ENCODE results near the gene NEK2. TPM values are rescaled to one million over a fixed set of nuclear protein-coding genes. Genes with fewer than 3 reads are reported as not detected.
A peak's percentile ranks its signal among the peaks of the same experiment; 100 is the strongest.

NEK2 gene
- total RNA-seq, 1 donor from 2014 or later = 0.26 TPM

DNA sequence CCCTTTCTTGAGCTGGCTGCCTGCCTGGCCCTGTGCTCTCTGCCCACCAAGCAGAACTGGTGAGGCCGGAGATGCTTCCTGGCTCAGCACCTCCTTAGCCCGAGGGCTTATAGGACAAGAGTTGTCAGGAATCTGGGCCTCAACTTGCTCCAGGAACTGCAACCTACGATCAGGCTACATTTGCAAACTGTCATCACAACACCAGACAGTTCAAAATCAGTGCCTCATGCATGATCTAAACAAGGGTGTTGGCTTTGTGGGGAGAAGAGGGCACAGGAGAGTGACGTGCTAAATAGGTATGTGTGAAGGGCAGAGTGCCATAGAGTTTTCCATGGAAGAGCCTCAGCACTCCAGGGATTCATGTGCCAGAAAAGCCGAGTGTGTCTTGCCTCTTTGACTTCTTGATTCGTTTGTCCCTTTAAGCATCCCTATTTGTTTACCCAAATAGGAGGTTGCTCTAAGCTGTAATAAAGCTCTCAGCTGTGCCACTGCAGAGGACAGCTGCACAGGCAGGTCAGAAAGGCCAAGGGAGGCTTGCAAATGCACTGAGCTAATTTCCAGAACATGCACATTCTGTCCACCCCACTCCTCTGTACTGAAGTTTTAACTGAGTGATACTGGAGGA is 30.2 kb upstream of the NEK2 start:
- TF ChIP-seq, protein P1, sequence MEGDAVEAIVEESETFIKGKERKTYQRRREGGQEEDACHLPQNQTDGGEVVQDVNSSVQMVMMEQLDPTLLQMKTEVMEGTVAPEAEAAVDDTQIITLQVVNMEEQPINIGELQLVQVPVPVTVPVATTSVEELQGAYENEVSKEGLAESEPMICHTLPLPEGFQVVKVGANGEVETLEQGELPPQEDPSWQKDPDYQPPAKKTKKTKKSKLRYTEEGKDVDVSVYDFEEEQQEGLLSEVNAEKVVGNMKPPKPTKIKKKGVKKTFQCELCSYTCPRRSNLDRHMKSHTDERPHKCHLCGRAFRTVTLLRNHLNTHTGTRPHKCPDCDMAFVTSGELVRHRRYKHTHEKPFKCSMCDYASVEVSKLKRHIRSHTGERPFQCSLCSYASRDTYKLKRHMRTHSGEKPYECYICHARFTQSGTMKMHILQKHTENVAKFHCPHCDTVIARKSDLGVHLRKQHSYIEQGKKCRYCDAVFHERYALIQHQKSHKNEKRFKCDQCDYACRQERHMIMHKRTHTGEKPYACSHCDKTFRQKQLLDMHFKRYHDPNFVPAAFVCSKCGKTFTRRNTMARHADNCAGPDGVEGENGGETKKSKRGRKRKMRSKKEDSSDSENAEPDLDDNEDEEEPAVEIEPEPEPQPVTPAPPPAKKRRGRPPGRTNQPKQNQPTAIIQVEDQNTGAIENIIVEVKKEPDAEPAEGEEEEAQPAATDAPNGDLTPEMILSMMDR (IDR thresholded peaks at IDR 0.05; ENCODE audit: insufficient read depth, low read length, severe bottlenecking) = no peak
- H3K27me3 ChIP-seq (ENCODE audit: control insufficient read depth, insufficient read depth, low read length) = no peaks in the 10 kb centered on the region
- H3K4me3 ChIP-seq (ENCODE audit: low read depth, low read length) = no peak overlapping the region
- peak; percentile 97 for DNase-seq (ENCODE audit: low read depth)
- no peaks in the 10 kb centered on the region for H3K36me3 ChIP-seq (ENCODE audit: control insufficient read depth, insufficient read depth, low read length)
- FAIRE-seq = peak; percentile 95

DNA sequence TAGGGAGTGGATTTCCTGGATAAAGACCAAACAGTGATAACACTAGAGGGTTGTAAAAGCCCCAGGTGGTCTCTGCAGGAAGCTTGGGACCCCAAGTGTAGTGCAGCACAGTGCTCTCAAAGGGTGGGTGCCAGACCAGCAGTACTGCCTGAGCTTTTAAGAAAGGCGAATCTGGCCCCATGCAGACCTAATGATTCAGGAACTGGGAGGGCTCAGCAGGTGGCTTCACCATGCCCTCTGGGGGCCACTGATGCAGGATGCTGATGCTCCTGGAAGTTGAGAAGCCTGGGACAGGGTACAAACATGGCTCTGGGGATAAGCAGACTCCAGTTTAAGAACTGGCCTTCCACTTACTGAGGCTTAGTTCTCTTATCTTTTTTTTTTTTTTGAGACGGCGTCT is 29.1 kb upstream of the NEK2 start:
- no peaks in the 10 kb centered on the region for H3K36me3 ChIP-seq (ENCODE audit: control insufficient read depth, insufficient read depth, low read length)
- TF ChIP-seq, protein P1 (IDR thresholded peaks at IDR 0.05; ENCODE audit: insufficient read depth, low read length, severe bottlenecking) = no peak
- no peak overlapping the region for H3K4me3 ChIP-seq (ENCODE audit: low read depth, low read length)
- DNase-seq (ENCODE audit: low read depth) (no peak), FAIRE-seq (no peak)
- no peaks in the 10 kb centered on the region for H3K27me3 ChIP-seq (ENCODE audit: control insufficient read depth, insufficient read depth, low read length)

DNA sequence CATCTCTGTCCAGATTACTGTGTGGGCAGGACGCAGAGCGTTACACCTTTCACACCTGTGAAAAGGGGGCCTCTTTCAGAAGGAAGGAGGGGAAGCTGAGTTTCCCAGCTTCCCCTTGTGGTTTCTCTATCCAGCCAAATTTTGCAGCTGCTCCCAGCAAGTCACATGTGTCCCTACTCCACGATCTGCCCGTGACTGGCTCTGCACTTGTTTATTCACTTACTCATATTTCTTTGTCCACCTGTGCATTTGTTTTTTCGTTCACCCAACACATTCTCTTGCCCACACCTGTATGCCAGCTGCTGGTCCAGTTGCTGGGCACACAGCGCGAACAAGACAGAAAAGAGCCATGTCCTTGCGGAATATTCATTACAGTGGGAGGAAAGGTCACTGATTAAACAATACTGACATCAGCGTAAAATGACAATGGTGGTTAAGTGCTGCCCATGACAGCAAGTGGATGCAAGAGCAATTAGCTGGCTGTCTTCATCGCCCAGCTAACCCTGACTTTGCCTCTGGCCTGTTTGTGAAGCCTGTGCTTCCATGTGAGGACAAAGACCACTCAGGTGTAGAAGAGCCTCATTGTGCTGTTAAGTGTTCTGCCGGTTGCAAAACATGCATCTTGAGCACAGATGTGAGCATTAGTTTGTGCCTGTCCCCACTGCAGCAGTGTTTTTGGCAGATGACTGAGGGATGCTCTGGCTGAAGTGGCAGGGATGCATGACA is 28.6 kb upstream of the NEK2 start:
- TF ChIP-seq, protein P1 (IDR thresholded peaks at IDR 0.05; ENCODE audit: insufficient read depth, low read length, severe bottlenecking) = no peak
- FAIRE-seq (no peak), DNase-seq (ENCODE audit: low read depth) (no peak)
- H3K27me3 ChIP-seq (ENCODE audit: control insufficient read depth, insufficient read depth, low read length) = no peaks in the 10 kb centered on the region
- H3K36me3 ChIP-seq (ENCODE audit: control insufficient read depth, insufficient read depth, low read length) = no peaks in the 10 kb centered on the region
- H3K4me3 ChIP-seq (ENCODE audit: low read depth, low read length) = no peak overlapping the region

DNA sequence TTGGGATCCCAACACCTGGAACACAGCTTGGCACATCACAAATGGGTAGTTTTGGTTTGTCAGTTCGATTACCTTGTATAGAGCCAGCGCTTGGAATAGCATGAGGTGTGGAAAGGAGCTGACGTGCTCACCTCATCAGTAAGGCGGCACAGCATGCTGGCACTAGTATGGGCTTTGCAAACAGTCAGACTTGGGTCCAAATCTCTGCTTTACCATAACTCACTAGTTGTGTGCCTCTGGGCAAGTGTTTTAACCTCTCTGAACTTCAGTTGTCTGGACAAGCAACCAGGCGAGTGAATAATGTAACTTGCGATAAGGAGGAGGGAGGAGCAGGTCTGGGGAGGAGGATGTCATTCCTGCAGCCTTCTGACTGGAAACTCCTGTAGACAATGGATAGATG is 26.3 kb upstream of the NEK2 start:
- DNase-seq (ENCODE audit: low read depth) (peak; percentile 93), FAIRE-seq (peak; percentile 7)
- H3K36me3 ChIP-seq (ENCODE audit: control insufficient read depth, insufficient read depth, low read length) = no peaks in the 10 kb centered on the region

DNA sequence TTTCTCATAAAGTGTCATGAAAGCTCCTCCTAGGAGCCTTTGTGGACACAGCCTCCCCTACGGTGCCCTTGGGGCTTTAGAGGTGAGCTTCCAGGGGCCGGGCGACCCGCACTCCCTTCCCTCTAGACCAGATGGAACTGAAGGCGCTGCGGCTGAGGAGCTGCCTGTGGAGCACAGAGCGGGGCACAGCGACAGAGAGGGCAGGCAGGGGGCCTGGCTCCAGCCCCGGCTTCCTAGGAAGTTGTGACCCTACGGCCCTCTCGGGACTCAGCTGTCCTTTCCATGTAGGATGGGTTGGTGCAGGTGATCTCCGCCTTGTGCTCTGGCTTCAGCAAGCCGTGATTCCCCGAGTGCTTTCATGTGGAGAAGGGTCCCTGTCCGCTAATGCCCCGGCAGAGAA is 23.6 kb upstream of the NEK2 start:
- FAIRE-seq = no peak

More for the DNA sequence above, 26.3 kb upstream of the NEK2 start:
- H3K27me3 ChIP-seq (ENCODE audit: control insufficient read depth, insufficient read depth, low read length) = no peaks in the 10 kb centered on the region
- no peak overlapping the region for H3K4me3 ChIP-seq (ENCODE audit: low read depth, low read length)
- TF ChIP-seq, protein P1 (IDR thresholded peaks at IDR 0.05; ENCODE audit: insufficient read depth, low read length, severe bottlenecking) = no peak

More for the DNA sequence above, 23.6 kb upstream of the NEK2 start:
- DNase-seq (ENCODE audit: low read depth) = no peak
- Histone ChIP-seq H3K27me3 (ENCODE audit: control insufficient read depth, insufficient read depth, low read length) (no peaks in the 10 kb centered on the region), H3K4me3 (ENCODE audit: low read depth, low read length) (no peak overlapping the region), H3K36me3 (ENCODE audit: control insufficient read depth, insufficient read depth, low read length) (no peaks in the 10 kb centered on the region)
- TF ChIP-seq, protein P1 (IDR thresholded peaks at IDR 0.05; ENCODE audit: insufficient read depth, low read length, severe bottlenecking) = no peak
